IPS-15b (cell line): Measurements from ENCODE around the gene KRTAP10-4.
"Not testable (repeated sequence)": the region's sequence is repeated elsewhere in the genome, so short reads cannot be mapped to it uniquely, and the experiment has no call there.

Source experiments
- H3K27me3 ChIP-seq: one replicate; pipeline ENCODE4 v1.6.1; 2013; ENCODE audit warnings: low read length; ENCODE audit not compliant: control insufficient read depth, insufficient read depth
- H3K36me3 ChIP-seq: one replicate; pipeline ENCODE4 v1.6.1; 2013; ENCODE audit warnings: low read length; ENCODE audit not compliant: control insufficient read depth, insufficient read depth
- H3K4me1 ChIP-seq: one replicate; pipeline ENCODE4 v1.6.1; 2013; ENCODE audit warnings: mild to moderate bottlenecking, low read length; ENCODE audit not compliant: control insufficient read depth, insufficient read depth
- H3K4me3 ChIP-seq: one replicate; pipeline ENCODE4 v1.5.1; 2013; ENCODE audit warnings: low read depth, low read length
- H3K9ac ChIP-seq: one replicate; pipeline ENCODE4 v1.6.1; 2013; ENCODE audit warnings: low read depth, mild to moderate bottlenecking, low read length
- H3K9me3 ChIP-seq: one replicate; pipeline ENCODE4 v1.6.1; 2013; ENCODE audit warnings: mild to moderate bottlenecking, low read length; ENCODE audit not compliant: control insufficient read depth, insufficient read depth

The KRTAP10-4 gene

DNA sequence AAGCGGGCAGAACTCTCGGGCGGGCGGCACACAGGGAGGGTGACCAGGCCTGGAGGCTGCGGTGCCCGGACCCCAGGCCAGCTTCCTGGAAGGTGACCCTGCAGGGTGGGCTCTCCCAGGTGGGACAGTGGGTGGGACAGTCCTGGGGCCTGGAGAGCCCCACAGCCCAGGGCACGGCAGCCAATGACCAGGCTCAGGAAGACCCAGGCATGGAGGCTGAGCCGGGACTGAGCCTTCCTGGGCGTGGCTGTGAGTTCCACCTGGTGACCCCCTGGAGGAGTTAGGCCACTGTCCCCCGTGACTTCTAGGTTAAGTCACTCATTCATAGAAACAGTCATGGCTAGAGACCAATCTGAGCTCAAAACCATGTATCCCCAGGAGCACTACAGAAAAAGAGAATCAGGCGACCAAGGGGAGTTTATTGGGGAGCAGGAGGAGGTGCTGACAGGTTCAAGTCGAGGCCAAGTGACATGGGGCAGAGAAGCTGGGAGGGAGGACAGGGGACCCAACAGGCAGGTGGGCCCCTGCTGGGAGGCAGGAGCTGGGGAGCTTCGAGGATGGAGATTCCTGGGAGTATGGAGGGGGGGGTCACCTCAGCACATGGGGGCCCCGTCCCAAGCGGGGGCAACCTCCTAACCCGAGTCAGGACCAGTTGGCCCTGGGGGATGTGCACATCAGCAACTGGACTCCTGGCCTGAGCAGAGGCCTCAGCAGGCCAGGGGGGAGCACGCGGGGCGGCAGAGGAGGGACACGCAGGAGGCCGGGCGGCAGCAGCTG is 5.7 kb downstream of the KRTAP10-4 start:
- Histone ChIP-seq H3K9ac (no peak overlapping the region), H3K4me1 (no peaks in the 10 kb centered on the region), H3K4me3 (no peak overlapping the region), H3K9me3 (no peaks in the 10 kb centered on the region), H3K27me3 (no peaks in the 10 kb centered on the region), H3K36me3 (no peaks in the 10 kb centered on the region)

DNA sequence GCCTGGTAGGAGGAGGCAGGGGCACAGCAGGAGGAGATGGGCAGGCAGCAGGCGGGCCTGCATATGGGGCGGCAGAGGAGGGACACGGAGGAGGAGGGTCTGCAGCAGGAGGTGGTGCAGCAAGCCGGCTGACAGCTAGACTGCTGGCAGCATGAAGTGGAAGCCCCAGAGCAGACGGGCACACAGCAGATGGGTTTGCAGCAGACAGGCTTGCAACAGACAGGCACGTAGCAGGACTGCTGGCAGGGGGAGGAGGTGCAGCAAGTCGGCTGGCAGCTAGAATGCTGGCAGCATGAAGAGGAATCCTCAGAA is 6.3 kb downstream of the KRTAP10-4 start:
- H3K4me1 ChIP-seq: no peaks in the 10 kb centered on the region
- no peak overlapping the region for H3K9ac ChIP-seq
- no peaks in the 10 kb centered on the region for H3K36me3 ChIP-seq
- no peaks in the 10 kb centered on the region for H3K9me3 ChIP-seq
- H3K27me3 ChIP-seq: no peaks in the 10 kb centered on the region
- H3K4me3 ChIP-seq: no peak overlapping the region

DNA sequence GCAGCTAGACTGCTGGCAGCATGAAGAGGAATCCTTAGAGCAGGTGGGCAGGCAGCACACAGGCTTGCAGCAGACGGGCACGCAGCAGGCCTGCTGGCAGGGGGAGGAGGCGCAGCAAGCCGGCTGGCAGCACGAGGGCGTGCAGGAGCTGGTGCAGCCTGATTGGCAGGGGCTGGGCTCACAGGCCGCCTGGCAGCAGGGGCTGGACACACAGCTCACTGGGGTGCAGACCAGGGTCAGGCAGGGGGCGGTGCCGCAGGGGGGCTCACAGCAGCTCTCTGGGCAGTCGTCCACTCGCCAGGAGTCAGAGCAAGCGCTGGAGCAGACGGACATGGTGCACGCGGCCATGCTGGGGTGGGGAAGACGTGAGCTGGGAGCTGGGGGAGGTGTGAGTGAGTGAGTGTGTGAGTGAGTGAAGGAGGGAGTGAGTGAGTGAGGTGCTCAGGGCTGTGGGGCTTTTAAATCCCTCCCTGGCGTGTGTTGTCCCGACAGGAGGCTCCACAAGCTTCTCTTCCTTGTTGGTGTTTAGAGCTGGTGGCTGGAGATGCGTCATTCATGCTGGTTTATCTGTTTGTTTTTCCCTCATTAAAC is 6.8 kb downstream of the KRTAP10-4 start, which contains the start of gene KRTAP10-5:
Gene KRTAP10-5 (minus strand): TSS at position 374 of the 591 bp plus-strand sequence. CDS start 26 bp downstream, at position 348.
- H3K36me3 ChIP-seq, H3K9ac ChIP-seq, H3K4me3 ChIP-seq, H3K27me3 ChIP-seq, H3K9me3 ChIP-seq, H3K4me1 ChIP-seq: not testable (repeated sequence)

DNA sequence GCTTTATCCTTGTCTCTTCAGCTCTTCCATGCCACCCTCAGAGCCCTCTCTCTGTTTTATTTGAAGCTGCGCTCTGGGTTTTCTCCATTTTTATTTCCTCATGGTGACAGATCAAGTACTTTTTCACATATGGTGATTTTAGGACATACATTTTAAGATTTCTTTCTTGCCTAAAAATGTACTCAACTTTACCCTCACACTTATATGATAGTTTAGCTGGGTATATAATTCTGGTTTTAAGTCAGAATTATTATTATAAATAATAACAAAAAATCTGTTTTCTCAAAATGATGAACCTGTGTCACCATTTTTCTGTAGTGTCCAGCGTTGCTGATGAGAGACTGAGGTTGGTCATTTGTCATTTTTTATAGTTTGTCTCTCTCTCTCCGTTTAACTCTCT is 7.6 kb downstream of the KRTAP10-4 start:
- Histone ChIP-seq H3K9ac (no peak overlapping the region), H3K27me3 (no peaks in the 10 kb centered on the region), H3K4me3 (no peak overlapping the region), H3K4me1 (no peaks in the 10 kb centered on the region), H3K36me3 (no peaks in the 10 kb centered on the region), H3K9me3 (no peaks in the 10 kb centered on the region)

DNA sequence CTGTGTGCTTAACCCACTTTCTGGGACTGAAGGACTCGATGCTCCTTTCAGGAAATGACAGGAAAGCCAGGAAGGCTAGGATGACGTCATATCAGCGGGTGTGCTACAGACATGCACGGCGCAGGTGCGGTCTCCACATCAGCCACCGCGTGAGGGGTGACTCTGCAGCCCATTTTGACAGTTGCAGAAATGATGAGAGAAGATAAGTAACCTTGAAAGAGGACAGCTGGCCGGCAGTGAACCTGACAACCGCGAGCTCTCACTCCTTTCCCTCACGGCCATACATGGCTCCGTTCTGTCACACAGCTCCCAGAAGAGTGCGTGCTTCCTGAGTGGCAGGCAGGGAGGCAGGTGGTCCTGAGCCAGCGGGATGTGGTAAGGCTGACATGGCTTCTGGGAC is 8.5 kb downstream of the KRTAP10-4 start:
- Histone ChIP-seq H3K36me3 (no peaks in the 10 kb centered on the region), H3K9ac (no peak overlapping the region), H3K9me3 (no peaks in the 10 kb centered on the region), H3K27me3 (no peaks in the 10 kb centered on the region), H3K4me3 (no peak overlapping the region), H3K4me1 (no peaks in the 10 kb centered on the region)

DNA sequence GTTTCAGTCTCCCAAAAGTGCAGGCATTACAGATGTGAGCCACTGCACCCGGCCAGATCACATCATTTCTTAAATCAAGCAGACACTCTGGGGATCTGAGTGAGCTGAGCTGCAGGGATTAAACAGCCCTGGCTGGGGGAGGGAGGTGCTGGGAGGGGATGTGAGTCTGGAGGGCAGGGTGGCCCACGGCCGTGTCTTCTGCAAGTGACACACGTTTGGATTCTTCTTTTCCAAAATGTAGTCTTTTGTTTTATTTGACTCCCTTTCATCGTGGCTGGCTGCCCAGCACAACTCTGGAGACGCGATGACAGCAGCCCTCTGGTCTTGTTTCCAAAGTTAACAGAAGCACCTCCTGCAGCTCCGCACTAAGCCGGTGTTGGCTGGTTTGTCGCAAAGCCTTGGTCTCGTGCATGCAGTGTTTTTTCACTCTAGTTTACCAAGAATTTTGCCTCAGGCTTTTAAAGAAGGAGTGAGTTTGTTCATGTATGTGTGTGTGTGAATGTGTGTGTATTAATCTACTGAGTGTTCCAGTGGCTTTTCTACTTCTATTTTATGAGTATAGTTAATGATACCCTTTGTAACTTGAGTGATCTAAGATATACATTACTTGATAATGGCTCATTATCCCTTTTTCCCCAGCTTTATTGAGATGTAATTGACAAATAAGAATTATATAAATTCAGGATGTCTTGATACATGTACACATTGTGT is 9.7 kb downstream of the KRTAP10-4 start:
- Histone ChIP-seq H3K36me3 (no peaks in the 10 kb centered on the region), H3K4me3 (no peak overlapping the region), H3K4me1 (no peaks in the 10 kb centered on the region), H3K9me3 (no peaks in the 10 kb centered on the region), H3K27me3 (no peaks in the 10 kb centered on the region), H3K9ac (no peak overlapping the region)

DNA sequence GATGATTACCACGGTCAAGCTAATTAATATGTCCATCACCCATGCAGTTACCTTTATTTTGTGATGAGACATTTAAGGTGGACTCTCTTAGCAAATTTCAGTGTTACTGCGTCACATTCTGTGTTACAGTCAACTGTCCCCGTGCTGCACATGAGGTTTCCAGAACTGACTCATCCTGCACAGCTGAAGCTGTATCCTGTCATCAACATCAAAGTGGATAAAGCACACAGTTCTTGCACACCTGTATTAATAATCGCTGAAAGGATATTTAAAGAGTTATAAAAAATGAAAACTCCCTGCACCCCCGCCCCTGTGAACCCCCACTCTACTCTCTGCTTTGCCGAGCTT is 10.2 kb downstream of the KRTAP10-4 start:
- Histone ChIP-seq H3K9ac (no peak overlapping the region), H3K27me3 (no peaks in the 10 kb centered on the region), H3K4me1 (no peaks in the 10 kb centered on the region), H3K9me3 (no peaks in the 10 kb centered on the region), H3K36me3 (no peaks in the 10 kb centered on the region), H3K4me3 (no peak overlapping the region)

DNA sequence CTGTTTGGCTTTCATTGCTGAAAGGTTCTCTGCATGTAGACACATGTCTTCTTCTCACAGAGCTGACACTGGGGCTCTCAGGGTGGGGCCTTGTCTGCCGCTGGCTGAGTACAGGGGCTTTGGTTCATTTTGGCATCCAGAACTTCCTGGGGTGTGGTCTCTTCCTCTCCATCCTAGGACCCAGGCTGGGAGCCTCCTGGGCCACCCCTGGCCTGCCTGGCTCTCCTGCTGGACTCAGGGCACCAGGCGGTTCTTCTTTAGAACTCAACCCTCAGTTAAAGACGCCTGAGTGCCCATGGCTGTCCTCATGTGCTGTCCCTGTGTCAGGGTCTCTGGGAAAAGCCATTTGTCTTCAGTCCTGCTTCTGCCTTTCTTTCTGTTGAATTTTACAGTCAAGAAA is 12.4 kb downstream of the KRTAP10-4 start:
- no peaks in the 10 kb centered on the region for H3K4me1 ChIP-seq
- no peaks in the 10 kb centered on the region for H3K9me3 ChIP-seq
- H3K4me3 ChIP-seq: no peak overlapping the region
- no peak overlapping the region for H3K9ac ChIP-seq
- H3K27me3 ChIP-seq: no peaks in the 10 kb centered on the region
- no peaks in the 10 kb centered on the region for H3K36me3 ChIP-seq

DNA sequence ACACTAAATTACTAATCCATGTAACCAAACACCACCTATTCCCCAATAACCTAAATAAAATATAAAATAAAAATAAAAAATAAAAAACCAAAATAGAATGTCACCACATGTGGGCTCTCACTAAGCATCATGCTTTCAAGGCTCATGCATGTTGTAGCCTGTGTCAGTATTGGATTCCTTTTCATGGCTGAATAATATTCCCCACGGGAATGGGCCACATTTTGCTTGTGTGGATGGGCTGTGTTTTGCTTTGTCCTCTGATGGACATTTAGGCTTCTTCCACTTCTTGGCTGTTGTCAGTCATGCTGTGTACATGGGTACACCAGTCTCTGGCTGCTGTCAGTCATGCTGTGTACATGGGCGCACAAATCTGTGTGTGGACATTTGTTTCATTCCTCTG is 15.6 kb downstream of the KRTAP10-4 start:
- no peaks in the 10 kb centered on the region for H3K27me3 ChIP-seq
- H3K36me3 ChIP-seq: no peaks in the 10 kb centered on the region
- H3K4me3 ChIP-seq: no peak overlapping the region
- no peaks in the 10 kb centered on the region for H3K9me3 ChIP-seq
- peaks cover 5% of the 10 kb centered on the region for H3K4me1 ChIP-seq
- H3K9ac ChIP-seq: no peak overlapping the region

DNA sequence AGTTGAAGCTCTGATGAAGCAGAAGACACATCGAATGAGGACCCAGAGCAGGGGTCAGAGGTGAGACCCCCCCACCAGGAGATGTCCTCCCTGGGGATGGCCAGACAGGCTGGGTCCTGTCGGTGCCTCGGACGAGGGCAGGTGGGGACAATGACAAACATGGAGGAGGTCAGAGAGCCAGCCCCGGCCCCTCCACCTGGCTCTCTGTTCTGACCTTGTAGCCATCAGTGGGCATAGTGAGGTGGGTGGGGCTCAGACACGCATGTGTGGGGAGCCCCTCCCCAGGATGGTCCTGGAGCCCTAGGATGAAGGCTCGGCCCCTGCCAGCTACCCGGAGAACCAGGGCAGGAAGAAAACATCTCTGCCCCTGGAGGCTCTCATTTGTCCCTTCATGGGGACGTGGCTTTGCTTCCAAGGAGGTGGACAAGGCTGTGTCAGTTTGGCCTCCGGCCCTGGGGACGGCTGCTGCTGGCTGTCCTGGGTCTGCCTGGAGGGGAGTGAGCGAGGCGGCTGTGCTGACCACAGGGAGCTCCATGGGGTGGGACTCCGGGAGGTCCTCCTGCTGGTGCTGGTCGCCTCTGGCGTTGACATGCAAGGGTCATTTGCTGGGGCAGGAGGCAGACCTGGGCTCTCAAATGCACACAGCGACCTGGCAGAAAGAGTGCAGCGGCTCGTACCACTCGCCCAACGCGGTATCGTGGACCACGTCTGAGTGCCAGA is 16.2 kb downstream of the KRTAP10-4 start:
- peaks cover 5% of the 10 kb centered on the region for H3K4me1 ChIP-seq
- H3K36me3 ChIP-seq: no peaks in the 10 kb centered on the region
- no peak overlapping the region for H3K4me3 ChIP-seq
- H3K9me3 ChIP-seq: no peaks in the 10 kb centered on the region
- no peak overlapping the region for H3K9ac ChIP-seq
- no peaks in the 10 kb centered on the region for H3K27me3 ChIP-seq

DNA sequence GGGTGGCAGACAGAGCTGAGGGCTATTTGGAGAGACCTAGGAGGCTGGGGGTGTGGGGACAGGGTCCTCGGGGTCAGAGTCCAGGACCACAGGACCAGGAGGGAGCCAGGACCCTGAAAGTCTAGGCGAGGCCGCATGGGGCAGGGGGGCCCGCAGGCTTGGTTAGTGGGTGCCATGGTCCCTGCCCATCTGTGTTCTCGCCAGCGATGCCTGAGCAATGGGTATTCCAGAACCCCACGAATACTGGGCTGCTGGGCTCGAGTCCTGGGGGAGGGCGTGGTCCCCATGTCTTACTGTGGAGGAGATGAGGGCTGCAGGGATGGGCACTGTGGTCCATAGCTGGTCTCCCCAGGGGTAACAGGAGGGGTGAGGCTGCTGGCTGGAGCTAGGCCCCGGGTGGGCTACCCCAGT is 16.8 kb downstream of the KRTAP10-4 start:
- Histone ChIP-seq H3K4me1 (peaks cover 5% of the 10 kb centered on the region), H3K9me3 (no peaks in the 10 kb centered on the region), H3K36me3 (no peaks in the 10 kb centered on the region), H3K9ac (no peak overlapping the region), H3K4me3 (no peak overlapping the region), H3K27me3 (no peaks in the 10 kb centered on the region)
